ENCODE measurements around the gene BNIP3. TPM values are rescaled to one million over a fixed set of nuclear protein-coding genes. Genes with fewer than 3 reads are reported as not detected.

BNIP3 gene
- total RNA-seq, 4 donors from 2014 or later, result 337 to 1,280 (median 583) TPM

- in situ Hi-C loops (cut with MboI; ENCODE audit: low sequenced_read_pairs in 4 of 4), result loop anchor here (5.0 kb wide), 1 partner anchor 133 kb away; no protein-coding TSS in a partner anchor
- H3K36me3 ChIP-seq, result no peaks in the 10 kb centered on the region
Measured at GRCh38 chr10:132020456-132020855, 38.7 kb upstream of the BNIP3 start.

GRCh38 chr10:132019366-132019765, 37.6 kb upstream of the BNIP3 start:
- TF ChIP-seq POLR2A (IDR thresholded peaks at IDR 0.05), result no peak
- TF ChIP-seq, protein P1, sequence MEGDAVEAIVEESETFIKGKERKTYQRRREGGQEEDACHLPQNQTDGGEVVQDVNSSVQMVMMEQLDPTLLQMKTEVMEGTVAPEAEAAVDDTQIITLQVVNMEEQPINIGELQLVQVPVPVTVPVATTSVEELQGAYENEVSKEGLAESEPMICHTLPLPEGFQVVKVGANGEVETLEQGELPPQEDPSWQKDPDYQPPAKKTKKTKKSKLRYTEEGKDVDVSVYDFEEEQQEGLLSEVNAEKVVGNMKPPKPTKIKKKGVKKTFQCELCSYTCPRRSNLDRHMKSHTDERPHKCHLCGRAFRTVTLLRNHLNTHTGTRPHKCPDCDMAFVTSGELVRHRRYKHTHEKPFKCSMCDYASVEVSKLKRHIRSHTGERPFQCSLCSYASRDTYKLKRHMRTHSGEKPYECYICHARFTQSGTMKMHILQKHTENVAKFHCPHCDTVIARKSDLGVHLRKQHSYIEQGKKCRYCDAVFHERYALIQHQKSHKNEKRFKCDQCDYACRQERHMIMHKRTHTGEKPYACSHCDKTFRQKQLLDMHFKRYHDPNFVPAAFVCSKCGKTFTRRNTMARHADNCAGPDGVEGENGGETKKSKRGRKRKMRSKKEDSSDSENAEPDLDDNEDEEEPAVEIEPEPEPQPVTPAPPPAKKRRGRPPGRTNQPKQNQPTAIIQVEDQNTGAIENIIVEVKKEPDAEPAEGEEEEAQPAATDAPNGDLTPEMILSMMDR (IDR thresholded peaks at IDR 0.05 in 4 of 5, conservative IDR thresholded peaks at IDR 0.05 in 1 of 5), result no peak
- H3K4me1 ChIP-seq, result peaks cover under 1 to 7% of the 10 kb centered on the region in 2 donors
- ATAC-seq, result no peak
- peaks cover 0 to 10% (median 0%) of the 10 kb centered on the region in 3 donors for H3K27me3 ChIP-seq
- no peaks in the 10 kb centered on the region for H3K36me3 ChIP-seq
- no peaks in the 10 kb centered on the region for H3K9me3 ChIP-seq
- no peak overlapping the region for H3K27ac ChIP-seq
- in situ Hi-C loops (cut with MboI; ENCODE audit: low sequenced_read_pairs in 4 of 4), result no loop called here
- no peak for DNase-seq
- intact Hi-C loops (cut with DNase I; ENCODE audit: low total_unique reads), result no loop called here
- H3K4me3 ChIP-seq, result no peak overlapping the region

More at GRCh38 chr10:132020456-132020855, 38.7 kb upstream of the BNIP3 start:
- H3K4me1 ChIP-seq, result peaks cover 0 to 7% of the 10 kb centered on the region in 2 donors
- no peak overlapping the region for H3K27ac ChIP-seq
- no peak for DNase-seq
- no peaks in the 10 kb centered on the region for H3K9me3 ChIP-seq
- intact Hi-C loops (cut with DNase I; ENCODE audit: low total_unique reads), result loop anchor here (5.0 kb wide), 2 partner anchors 58 to 122 kb away; no protein-coding TSS in a partner anchor
- no peak for ATAC-seq
- peaks cover 0 to 17% (median 0%) of the 10 kb centered on the region in 3 donors for H3K27me3 ChIP-seq
- no peak overlapping the region for H3K4me3 ChIP-seq
- no peak for TF ChIP-seq POLR2A (IDR thresholded peaks at IDR 0.05)
- TF ChIP-seq, protein P1 (IDR thresholded peaks at IDR 0.05 in 4 of 5, conservative IDR thresholded peaks at IDR 0.05 in 1 of 5), result no peak

DNA sequence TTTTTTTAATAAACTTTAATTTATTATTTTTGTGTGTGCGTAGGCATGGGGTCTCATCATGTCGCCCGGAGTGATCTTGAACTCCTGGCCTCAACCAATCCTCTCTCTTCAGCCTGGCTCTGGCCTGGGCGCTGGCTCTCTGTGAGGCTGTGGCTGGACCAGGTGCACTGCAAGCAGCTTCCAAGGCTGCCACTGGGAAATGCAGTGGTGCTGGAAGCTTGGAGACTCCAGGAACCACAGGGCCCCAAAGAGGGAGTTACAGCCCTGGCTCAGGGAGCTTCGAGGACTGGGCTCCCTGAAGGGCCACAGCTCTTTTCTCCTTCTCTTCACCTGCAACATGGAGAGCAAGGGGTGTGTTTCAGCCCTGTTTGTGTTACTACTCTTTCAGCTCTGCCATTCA, 36.7 kb upstream of the BNIP3 start:
- in situ Hi-C loops (cut with MboI; ENCODE audit: low sequenced_read_pairs in 4 of 4), result no loop called here
- Histone ChIP-seq H3K4me3 (no peak overlapping the region), H3K9me3 (no peaks in the 10 kb centered on the region), H3K36me3 (no peaks in the 10 kb centered on the region), H3K27ac (no peak overlapping the region), H3K27me3 (peaks cover 0 to under 1% (median 0%) of the 10 kb centered on the region in 3 donors), H3K4me1 (peaks cover 4 to 10% of the 10 kb centered on the region in 2 donors)
- TF ChIP-seq POLR2A (IDR thresholded peaks at IDR 0.05), result no peak
- TF ChIP-seq, protein P1 (IDR thresholded peaks at IDR 0.05 in 4 of 5, conservative IDR thresholded peaks at IDR 0.05 in 1 of 5), result no peak
- intact Hi-C loops (cut with DNase I; ENCODE audit: low total_unique reads), result no loop called here
- ATAC-seq (no peak), DNase-seq (no peak)

DNA sequence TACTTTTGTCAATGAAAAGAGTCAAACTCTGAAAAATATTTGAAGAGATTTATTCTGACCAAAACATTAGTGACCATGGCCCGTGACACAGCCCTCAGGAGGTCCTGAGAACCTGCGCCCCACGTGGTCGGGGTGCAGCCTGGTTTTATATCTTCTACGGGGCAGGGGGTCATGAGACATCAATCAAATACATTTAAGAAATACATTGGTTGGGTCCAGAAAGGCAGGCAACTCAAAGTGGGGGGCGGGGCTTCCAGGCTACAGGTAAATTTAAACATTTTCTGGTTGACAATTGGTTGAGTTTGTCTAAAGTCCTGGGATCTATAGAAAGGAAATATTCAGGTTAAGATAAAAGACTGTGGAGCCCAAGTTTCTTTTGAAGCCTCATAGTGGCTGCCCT, 34.8 kb upstream of the BNIP3 start:
- no peak for DNase-seq
- H3K27ac ChIP-seq, result no peak overlapping the region
- no peaks in the 10 kb centered on the region for H3K9me3 ChIP-seq
- intact Hi-C loops (cut with DNase I; ENCODE audit: low total_unique reads) (no loop called here), in situ Hi-C loops (cut with MboI; ENCODE audit: low sequenced_read_pairs in 4 of 4) (no loop called here)
- H3K4me1 ChIP-seq, result peaks cover 2 to 12% of the 10 kb centered on the region in 2 donors
- no peak overlapping the region for H3K4me3 ChIP-seq
- no peaks in the 10 kb centered on the region for H3K27me3 ChIP-seq
- no peak for TF ChIP-seq POLR2A (IDR thresholded peaks at IDR 0.05)
- TF ChIP-seq, protein P1 (IDR thresholded peaks at IDR 0.05 in 4 of 5, conservative IDR thresholded peaks at IDR 0.05 in 1 of 5), result no peak
- no peaks in the 10 kb centered on the region for H3K36me3 ChIP-seq
- ATAC-seq, result no peak

- in situ Hi-C loops (cut with MboI; ENCODE audit: low sequenced_read_pairs in 4 of 4), result no loop called here
Measured at GRCh38 chr10:132011445-132011844, 29.7 kb upstream of the BNIP3 start.

More at GRCh38 chr10:132011445-132011844, 29.7 kb upstream of the BNIP3 start:
- Histone ChIP-seq H3K27ac (peak overlapping the region in 2 of 4 donors; percentile 51 to 60), H3K36me3 (no peaks in the 10 kb centered on the region), H3K4me3 (no peak overlapping the region), H3K27me3 (no peaks in the 10 kb centered on the region), H3K4me1 (peaks cover 16 to 35% of the 10 kb centered on the region in 2 donors), H3K9me3 (no peaks in the 10 kb centered on the region)
- intact Hi-C loops (cut with DNase I; ENCODE audit: low total_unique reads), result loop anchor here (5.0 kb wide), 1 partner anchor 64 kb away; no protein-coding TSS in a partner anchor
- ATAC-seq (no peak), DNase-seq (no peak)
- no peak for TF ChIP-seq POLR2A (IDR thresholded peaks at IDR 0.05)
- TF ChIP-seq, protein P1 (IDR thresholded peaks at IDR 0.05 in 4 of 5, conservative IDR thresholded peaks at IDR 0.05 in 1 of 5), result no peak
